NCI-H226 (cell line): ENCODE data around the gene RNLS.
"Not testable (repeated sequence)": the region's sequence is repeated elsewhere in the genome, so short reads cannot be mapped to it uniquely, and the experiment has no call there.

Experiments
- DNase-seq: peaks from one replicate; pipeline ENCODE4 v3.0.0-alpha.2; 2015

Gene RNLS

DNA sequence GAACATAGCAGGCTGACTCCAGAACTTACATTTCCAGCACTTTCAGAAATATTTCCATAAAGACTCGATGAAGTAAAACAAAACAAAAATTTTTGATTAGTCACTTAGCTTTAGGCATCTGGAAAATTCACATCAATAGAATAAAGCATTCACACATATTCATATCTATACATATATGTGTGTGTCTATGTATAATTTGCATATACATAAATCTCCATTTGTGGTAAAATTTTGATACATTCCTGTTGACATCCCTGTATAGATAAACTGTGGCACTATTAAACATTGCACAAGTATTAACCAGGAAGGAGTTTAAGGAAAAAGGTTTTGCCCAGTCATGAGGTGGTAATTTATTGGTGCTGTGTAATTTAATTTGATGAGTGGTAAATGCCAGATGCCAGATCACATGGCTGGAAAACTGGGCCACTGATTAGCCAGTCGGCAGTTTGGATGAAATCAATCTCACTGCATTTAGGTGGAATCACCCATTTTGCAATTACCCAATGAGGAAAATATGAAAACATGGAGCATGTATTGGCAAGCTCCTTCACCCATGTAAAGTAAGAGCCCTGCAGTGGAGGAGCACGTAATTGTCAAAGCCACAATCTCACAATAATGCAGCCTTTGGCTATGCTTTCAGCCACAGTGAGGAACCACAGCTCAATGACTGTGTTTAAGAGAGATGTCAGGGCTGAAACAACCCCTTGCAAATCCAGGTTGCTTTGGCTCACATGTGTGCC, 294.6 kb downstream of the RNLS start:
- no peak for DNase-seq

DNA sequence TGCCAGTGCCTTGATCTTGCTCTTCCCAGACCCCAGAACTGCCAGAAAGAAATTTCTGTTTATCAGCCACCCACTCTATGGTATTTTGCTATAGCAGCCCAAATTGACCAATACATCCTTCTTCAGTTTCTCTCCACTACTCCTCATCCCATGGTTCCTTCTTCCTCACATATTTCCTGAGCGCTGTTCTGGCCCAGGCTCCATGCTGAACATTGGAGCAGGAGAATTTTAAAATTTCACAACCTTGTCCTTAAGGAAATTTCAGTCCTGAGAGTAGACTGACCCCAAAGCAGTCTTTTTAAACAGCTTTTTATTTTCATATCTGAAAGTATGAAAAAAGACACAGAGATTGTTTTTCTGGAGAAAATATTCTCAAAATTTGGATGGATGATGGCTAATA, 297.1 kb downstream of the RNLS start:
- DNase-seq, result no peak

DNA sequence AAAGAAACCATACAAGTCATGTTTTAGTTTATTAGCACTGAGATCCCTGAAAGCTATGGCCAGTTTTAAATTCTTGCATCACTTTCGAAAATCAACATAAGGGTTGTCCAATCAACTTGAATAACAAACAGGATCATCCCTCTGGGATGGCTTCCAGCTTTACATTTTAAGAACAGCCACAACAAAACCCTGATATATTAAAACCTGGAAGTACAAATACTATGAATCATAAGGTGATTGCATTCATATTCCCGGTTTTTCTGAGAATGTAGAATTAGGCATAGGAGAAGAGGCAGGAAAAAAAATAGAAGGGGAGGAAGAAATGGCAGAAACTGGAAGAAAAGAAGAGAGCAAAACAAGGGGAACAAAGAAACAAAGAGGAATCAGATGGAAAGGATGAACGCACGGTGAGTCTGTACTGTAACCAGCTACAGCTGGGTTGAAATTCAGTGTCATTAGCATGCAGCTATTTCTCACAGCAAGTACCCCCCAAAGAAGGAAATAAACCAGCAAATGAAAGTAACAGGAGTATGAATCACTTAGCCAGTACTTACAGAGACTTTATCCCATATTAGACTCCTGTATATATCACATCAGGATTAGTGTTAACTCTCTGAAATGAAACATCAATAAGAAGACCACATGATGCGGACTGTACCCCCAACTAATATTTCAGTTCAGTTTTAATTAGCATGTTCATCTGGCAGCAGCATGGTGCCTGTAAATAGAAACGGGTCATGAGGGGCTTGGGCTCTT, 301.3 kb downstream of the RNLS start:
- DNase-seq, result peak; percentile 11

DNA sequence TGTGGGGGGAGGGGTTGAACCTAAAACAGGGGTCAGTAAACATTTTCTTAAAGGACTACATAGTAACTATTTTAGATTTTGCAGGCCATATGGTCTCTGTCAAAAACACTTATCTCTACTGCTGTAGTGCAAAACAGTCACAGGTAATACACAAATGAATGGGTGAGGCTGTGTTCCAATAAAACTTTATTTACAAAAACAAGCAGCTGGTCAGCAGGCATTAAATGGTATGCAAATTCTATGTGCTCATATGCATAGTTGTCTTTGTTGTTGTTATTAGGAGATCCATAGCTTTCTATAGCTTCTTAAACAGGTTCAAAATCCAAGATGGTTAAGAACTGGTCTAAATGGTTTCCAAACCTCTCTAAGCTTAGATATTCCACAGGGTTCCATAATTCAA, 302.6 kb downstream of the RNLS start:
- DNase-seq, result no peak

DNA sequence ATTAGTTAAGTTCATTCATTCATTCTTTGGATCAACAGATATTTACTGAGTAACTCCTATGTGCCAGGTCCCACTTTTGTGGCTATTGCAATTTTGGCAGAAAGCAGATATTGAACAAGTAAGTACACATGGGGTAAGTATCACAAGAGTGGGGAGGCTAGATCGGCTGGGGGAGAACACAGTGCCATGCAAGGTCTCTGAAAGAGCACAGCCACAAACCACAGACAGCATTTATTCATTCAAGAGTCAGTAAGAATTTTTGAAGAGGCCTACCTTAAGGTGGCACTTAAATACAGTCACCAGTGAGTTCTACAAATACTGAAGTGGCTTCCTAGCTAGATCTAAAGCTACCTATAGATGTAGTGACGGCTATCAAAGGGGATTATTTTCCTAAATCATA, 304.2 kb downstream of the RNLS start:
- no peak for DNase-seq

DNA sequence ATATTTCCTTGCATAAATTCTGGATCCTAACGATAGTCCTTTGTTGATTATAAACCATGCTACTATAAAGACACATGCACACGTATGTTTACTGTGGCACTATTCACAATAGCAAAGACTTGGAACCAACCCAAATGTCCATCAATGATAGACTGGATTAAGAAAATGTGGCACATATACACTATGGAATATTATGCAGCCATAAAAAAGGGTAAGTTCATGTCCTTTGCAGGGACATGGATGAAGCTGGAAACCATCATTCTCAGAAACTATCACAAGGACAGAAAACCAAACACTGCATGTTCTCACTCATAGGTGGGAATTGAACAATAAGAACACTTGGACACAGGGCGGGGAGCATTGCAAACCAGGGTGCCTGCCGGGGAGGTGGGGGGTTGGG, 306.2 kb downstream of the RNLS start:
- DNase-seq, result not testable (repeated sequence)

DNA sequence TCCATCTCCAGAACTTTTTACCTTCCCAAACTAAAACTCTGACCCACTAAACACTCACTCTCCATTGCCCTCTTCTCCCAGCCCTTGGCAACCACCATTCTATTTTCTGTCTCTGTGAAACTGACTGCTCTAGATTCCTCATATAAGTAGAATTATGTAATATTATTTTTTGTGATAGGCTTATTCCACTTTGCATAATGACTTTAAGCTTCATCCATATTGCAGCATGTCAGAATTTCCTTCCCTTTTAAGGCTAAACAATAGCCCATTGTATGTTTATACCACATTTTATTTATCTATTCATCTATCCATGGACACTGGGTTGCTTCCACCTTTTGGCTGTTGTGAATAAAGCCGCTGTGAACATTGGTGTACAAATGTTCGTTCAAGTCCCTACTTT, 308.8 kb downstream of the RNLS start:
- DNase-seq, result no peak

DNA sequence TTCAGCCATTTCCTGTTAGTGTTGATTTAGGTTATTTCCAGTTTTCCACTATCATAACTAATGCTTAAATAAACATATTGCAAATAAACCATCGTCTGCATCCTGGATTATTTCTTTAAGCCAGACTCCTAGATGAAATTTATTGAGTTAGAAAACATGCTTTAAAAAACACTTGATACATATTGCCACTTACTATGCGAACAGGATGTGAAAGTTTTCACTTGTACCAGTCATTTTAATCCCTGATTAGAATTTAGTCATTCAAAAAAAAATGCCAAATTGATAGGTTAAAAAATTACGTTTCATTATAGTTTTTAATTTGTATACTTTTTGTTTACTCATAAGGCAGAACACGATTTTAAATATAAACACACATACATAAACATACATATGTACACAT, 309.6 kb downstream of the RNLS start:
- DNase-seq, result no peak

DNA sequence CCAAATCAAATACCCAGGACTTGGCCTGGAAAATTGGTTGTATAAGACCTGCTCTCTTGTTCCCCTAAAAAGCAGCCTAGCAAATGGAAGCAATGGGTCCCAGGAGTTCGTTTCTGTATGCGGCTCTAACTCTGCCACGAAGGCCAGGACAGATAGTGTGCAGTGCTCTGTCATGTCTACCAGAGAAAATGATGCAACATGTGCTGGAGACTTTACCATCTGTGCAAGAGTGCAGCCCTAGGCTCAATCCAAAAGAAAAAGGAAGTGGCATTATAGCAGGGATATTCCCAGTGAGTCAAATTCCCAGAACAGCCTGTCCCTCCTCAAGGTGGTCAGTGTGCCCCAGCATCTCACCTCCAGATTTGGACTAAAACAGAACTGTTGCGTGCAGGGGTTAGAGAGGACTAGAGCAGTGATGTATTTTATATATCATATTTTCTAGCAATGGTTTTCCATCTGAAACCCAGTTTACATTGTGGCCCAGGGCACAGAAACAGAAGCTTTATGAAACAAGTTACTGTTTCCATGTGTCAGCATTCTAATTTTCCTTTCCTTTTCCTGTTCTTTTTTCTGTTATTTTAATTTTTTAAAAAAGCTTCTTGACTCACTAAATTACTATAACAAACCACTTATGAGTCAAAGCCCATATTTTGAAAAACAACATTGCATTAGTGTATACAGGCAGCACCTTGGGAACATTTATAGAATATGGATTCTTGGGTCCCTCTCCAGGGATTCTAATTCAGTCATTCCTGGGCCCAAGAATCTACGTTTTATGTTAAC, 311.2 kb downstream of the RNLS start:
- no peak for DNase-seq

DNA sequence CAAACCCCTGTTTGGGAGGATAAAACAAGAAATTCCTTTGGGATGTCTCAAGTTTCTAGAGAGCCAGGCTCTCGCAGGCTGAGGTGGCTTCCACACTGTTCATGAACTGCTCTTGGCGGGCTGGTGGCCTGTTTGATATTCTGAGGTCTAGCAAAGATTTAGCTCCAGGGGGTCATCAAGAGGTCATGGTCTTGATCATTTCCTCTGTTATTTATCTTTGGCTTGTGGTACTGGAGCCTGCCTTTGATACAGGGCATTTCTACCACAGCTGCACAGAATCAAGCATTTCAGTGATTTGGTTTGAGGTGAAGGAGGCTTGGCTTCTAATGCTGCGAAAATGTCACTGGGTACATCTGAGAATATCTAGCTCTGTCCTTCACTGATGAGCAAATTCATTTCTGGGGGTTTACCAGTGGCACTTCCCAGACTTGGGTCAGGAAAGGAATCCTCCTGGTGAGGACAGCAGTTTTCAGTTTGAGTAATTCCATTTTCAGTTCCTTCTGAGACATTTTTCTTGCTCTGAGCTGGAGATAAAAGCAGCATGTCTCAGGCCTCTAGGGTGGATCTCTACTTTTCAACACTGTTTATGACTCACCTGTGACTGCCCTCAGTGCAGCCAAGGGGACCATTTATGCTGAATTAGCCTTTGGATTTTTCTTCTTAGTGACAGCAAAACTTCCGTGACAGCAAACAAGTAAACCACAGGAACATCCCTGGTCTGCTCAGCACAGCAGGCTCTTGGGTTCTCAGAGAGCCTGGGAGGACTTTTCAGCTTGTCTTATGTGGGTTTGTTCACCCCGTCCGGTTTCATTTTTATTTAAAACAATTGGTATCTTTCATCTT, 312.0 kb downstream of the RNLS start:
- peak; percentile 23 for DNase-seq

DNA sequence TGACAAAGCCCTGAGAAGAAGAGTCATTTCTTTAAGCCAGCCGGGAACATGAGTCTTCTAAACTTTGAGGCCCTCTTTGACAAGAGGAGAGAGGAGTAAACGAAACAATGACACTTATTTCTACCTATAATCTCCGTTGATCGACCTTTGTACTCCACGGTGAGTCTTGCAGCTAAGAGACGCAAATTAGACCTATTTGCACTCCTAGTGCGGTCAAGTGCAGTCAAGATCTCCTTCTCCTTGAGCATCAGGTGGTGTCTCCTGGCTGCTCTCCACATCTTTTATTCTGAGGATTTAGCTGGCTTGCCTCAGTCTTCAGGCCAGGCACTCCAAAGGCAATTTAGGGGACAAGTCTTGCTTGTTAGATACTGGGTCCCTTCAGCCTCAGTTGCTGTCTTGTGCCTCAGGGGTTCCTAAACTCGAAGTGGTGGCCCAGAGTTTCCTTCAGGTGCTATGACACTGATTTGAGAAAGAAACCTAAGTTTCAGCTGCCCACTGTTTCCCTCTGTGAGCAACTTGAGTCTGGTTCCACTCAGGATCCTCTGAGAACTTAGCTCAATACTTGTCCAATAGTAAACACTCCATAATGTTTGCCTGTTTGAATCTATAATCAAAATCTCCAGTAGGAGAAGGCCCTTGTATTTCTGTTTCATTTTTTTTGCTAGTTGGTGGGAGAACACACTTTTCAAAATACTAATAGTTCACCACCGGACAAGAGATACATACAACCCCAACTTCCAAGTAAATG, 312.9 kb downstream of the RNLS start:
- no peak for DNase-seq

DNA sequence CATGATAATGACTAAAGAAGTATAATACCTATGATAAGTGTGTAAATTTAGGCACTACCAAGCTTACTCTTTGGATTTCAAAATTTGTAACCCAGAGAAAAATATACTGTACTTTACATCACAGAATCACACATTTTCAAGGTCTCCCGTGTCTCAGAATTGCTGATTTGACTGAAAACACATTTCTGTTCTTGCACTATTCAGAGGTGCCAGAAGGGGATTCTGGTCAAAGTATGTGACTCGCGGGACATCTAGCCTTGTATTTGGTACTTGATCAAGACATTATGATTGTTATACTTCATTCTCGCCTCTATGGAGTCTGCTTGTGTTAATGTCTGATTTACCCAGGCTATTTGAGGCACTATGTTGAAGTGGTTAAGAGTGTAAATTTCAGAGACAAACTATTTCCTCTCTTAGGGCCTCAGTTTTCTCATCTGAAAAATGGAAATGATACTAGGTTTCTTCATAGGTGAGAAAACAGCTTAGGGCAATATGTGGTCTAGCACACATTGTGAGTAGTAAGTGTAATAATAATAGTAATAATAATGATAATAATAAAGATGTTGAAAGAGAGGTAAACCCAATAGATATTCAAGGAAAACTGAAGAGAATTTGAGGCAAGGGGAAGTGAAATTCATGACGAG, 320.4 kb downstream of the RNLS start:
- no peak for DNase-seq

DNA sequence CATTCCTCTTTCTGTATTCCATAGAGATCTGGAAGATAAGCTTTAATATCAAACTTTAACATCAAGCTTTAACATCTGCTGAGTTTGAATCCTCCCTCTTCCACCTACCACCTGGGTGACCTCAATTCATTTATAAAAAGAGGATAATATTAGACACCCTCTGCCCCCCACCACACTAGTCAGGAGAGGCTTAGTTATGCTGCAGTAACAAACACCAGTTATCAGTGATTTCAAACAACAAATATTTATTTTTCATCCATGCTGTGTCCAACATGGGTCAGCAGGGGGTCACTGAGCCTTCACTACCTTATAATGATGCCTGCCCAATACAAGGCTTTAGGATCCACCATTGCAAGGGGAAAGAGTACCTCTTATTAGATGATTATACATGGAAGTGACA, 322.0 kb downstream of the RNLS start:
- no peak for DNase-seq

DNA sequence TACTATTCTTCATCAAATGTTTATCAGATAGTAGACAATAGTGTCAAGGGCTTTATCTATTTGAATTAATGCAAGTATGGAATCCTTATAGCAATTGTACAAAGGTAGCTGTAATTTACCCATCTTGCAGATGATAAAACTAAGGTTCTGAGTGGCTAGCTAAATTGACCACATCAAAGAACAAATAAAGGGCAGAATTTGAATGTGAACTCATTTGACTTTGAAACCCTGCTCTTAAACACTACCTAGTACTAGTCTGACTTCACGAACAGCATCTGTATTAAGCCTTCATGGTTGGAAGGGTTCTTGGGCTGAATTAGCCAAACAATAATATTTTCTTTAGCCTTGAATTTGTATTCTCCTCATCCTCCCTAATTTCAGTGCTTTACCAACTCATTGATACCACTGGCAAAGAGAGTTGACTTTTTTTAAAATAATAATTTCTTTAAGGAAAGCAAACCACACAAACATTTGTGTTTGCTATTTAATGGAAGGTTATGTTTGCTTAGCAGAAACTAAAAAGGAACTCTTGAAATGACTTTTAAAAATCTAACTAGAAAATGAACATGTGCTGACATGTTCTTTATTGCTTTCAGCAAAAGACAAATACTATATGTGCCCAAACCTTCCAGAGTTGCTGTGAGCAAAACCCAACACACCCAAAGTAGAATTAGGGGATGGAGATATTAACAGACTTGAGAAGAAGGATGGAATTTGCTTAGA, 322.6 kb downstream of the RNLS start:
- no peak for DNase-seq

DNA sequence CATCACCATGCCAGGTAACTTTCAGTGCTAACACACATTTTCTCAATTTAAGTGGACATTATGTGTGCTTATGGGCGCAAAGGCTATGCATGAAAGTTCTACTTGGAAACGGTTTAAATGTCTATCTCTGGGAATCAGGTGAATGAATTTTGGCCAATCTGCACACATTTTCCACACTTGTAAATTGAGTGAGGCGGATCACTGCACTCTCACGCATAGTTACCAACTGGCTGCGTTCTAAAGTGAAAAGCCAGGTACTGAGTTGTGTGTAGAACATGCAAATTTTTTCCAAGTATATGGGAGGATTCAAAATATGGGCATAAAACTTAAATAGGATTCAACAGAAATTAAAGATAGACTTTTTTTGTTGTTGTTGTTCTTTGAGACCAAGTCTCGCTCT, 323.7 kb downstream of the RNLS start:
- DNase-seq, result no peak

DNA sequence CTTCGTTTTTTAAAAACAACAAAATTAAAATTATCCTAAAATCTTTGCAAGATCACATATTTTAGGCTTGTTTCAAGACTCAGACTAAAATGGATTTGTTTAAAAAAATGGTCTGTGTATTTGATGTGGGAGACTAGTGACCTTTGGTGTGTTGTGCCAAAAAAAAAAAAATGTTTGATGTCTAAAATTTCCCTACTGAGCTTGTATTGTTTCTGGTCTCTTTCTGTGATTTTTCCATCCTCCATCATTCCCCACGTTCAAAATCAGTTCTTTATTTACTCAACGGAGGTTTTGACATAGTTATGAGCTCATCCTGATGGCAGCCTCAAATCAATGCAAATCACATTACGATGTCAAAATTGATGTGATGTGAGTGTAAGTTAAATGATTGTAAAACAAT, 326.2 kb downstream of the RNLS start:
- DNase-seq, result no peak

DNA sequence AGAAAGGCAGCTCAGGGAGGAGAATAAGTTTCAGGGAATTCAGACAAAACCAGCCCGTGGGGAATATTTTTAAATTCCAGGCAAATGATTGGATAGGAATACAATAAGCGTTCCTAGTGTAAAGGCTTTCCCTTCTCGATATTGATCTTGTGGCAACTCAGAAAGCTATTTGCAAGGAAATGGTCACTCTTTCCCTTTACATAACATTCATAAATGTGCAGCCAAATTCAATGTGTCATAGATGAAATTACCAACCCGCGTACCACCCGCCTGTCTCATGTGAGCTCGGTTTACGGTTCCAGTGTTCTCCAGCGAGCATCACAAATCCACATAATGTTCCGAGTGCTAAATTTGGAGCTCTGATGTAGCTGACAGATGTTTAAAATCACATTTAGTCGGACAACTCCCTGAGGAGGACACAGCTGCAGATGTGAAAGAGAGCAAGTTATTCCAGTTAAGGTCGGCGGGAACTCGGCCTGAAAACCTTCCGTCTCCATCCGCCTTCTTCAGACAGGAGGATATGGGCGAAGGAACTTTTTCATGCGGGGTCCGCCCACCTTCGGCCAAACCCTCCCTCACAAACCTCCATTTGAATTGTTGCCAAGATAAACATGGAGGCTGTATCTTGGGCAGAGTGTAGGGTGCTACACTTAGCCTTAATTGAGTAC, 327.0 kb downstream of the RNLS start:
- no peak for DNase-seq

DNA sequence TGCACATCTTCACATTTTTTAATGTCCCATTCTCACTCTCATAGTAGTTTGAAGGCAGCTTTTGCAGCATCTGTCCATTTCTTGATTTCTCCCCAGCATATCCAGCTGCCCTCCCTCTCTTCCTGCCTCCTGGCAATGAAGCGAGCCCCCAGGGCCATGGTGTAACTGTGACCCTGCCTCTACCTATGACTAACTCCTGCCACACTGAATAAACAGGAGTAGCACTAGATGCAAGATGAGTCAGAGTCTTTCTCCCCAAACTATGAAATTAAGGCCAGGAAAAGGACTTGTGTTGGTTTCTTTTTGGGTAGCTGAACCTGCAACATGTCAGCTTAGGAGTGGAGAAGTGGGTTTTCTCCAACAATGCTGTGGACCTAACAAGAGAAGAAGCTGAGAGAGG, 329.0 kb downstream of the RNLS start:
- DNase-seq, result peak; percentile 74

DNA sequence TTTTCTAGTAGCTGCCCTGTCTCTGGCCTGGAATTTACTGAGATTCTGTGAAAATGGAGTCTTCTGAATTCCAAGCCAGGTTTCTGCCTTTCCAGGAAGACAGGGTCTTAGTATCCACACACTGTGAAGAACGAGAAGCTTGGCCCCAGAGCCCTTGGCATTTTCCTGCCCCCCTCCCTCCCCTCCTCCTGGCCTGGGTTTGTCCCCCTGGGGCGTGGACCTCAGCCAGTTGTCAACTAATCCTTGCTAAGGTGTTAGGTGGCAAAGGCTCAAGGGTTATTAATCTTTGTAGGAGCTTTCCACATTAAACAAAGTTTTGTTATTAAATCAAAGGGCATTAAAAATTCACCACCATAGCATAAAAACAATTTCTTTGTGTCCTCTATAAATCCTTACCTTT, 329.5 kb downstream of the RNLS start:
- DNase-seq, result no peak

DNA sequence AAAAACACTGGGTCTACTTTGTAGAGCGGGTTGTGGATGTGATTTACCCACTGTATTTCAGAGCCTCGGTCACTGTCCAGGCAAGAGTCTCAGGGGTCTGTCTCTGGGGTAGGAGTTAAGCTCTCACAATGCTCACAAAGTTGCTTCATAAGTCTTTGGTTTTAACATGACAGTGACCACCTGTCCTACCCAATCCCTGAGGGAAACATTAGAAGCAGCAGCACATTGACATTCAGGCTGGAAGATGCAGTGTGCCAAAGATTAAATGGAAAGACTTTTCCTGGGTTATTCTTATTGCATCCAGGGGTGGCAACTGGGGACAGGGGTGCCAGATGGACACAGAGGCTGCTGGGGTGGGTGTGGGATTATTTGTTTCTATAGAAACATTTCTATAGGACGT, 330.0 kb downstream of the RNLS start:
- DNase-seq, result no peak
